ENCODE results near the gene ETNK2. TPM values are rescaled to one million over a fixed set of nuclear protein-coding genes. Genes with fewer than 3 reads are reported as not detected.

Gene ETNK2
- total and polyA plus RNA-seq, 4 donors, result 24.5 to 119 (median 78.8) TPM

DNA sequence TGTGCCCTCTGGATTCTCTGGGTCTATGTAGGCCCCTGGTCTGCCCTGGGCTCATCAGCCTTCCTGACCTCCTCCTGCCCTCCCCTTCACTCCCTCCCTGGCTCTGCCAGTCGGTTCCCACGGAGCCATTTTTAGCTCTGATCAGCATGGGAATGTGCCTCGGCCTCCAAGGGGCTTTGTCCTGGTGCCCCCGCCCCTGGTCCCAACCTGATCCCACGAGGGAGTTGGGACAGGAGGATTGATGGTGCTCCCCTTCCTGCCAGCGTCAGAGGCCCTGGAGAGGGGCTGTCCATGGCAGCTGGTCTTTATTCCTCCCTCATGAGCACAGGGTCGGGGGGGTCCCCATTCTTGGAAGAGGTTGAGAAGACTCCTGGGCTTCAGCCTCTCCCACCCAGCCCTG lies 24.9 kb downstream of the ETNK2 start:
- 31% methylated on average over 7 of the region's 7 CpGs for WGBS
- H3K27ac ChIP-seq (ENCODE audit: low read depth in 1 of 2, low read length in 2 of 2), result no peak overlapping the region
- DNase-seq (ENCODE audit: low spot score), result no peak
- H3K4me3 ChIP-seq (ENCODE audit: low read depth in 1 of 3, low read length in 3 of 3), result no peak overlapping the region
- H3K9ac ChIP-seq (ENCODE audit: low read depth in 1 of 2, low read length in 2 of 2), result no peak overlapping the region
- peaks cover 12 to 57% (median 49%) of the 10 kb centered on the region in 4 donors for H3K4me1 ChIP-seq (ENCODE audit: control insufficient read depth in 4 of 4, insufficient read depth in 4 of 4, low read length in 3 of 4)
- TF ChIP-seq ZBTB33 (IDR thresholded peaks at IDR 0.05), result no peak
- TF ChIP-seq JUND (IDR thresholded peaks at IDR 0.05), result no peak
- H3K9me3 ChIP-seq (ENCODE audit: control insufficient read depth in 4 of 4, low read length in 3 of 4), result no peaks in the 10 kb centered on the region
- H3K36me3 ChIP-seq (ENCODE audit: control insufficient read depth in 4 of 4, insufficient read depth in 3 of 4, low read depth in 1 of 4, low read length in 3 of 4), result peaks cover 4 to 32% (median 16%) of the 10 kb centered on the region in 4 donors
- no peaks in the 10 kb centered on the region for H3K27me3 ChIP-seq (ENCODE audit: control insufficient read depth in 4 of 4, insufficient read depth in 4 of 4, low read length in 3 of 4)

DNA sequence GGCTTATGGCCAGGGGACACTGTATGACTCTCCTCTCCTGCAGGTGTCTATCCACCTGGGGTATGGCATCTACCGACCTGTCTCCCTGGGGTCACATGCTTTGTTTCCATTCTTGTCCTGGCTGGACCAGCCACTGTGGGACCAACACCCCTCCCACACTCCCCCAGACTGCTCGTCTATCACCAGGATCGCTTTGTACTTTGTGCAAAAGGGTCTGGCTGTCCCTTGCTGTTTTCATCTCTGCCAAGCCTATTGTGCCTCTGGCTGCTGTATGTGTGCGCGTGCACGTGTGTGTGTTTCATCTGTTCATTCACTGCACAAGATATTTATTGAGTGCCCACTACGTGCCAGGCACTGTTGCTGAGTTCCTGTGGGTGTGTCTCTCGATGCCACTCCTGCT lies 25.5 kb downstream of the ETNK2 start:
- no peak for DNase-seq (ENCODE audit: low spot score)
- no peak overlapping the region for H3K9ac ChIP-seq (ENCODE audit: low read depth in 1 of 2, low read length in 2 of 2)
- no peaks in the 10 kb centered on the region for H3K27me3 ChIP-seq (ENCODE audit: control insufficient read depth in 4 of 4, insufficient read depth in 4 of 4, low read length in 3 of 4)
- peaks cover 9 to 33% (median 18%) of the 10 kb centered on the region in 4 donors for H3K36me3 ChIP-seq (ENCODE audit: control insufficient read depth in 4 of 4, insufficient read depth in 3 of 4, low read depth in 1 of 4, low read length in 3 of 4)
- 62% methylated on average over 8 of the region's 8 CpGs for WGBS
- H3K4me3 ChIP-seq (ENCODE audit: low read depth in 1 of 3, low read length in 3 of 3), result no peak overlapping the region
- no peaks in the 10 kb centered on the region for H3K9me3 ChIP-seq (ENCODE audit: control insufficient read depth in 4 of 4, low read length in 3 of 4)
- TF ChIP-seq NR2F2 (IDR thresholded peaks at IDR 0.05), result no peak
- TF ChIP-seq, protein P1, sequence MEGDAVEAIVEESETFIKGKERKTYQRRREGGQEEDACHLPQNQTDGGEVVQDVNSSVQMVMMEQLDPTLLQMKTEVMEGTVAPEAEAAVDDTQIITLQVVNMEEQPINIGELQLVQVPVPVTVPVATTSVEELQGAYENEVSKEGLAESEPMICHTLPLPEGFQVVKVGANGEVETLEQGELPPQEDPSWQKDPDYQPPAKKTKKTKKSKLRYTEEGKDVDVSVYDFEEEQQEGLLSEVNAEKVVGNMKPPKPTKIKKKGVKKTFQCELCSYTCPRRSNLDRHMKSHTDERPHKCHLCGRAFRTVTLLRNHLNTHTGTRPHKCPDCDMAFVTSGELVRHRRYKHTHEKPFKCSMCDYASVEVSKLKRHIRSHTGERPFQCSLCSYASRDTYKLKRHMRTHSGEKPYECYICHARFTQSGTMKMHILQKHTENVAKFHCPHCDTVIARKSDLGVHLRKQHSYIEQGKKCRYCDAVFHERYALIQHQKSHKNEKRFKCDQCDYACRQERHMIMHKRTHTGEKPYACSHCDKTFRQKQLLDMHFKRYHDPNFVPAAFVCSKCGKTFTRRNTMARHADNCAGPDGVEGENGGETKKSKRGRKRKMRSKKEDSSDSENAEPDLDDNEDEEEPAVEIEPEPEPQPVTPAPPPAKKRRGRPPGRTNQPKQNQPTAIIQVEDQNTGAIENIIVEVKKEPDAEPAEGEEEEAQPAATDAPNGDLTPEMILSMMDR (IDR thresholded peaks at IDR 0.05; ENCODE audit: low read depth, low read length, missing input control), result no peak
- TF ChIP-seq, protein P2, sequence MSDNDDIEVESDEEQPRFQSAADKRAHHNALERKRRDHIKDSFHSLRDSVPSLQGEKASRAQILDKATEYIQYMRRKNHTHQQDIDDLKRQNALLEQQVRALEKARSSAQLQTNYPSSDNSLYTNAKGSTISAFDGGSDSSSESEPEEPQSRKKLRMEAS (IDR thresholded peaks at IDR 0.05), result no peak
- TF ChIP-seq EGR1 (IDR thresholded peaks at IDR 0.05; ENCODE audit: low read depth in 2 of 2), result no peak
- TF ChIP-seq ATF3 (IDR thresholded peaks at IDR 0.05), result no peak
- no peak for TF ChIP-seq FOXA1 (IDR thresholded peaks at IDR 0.05)
- TF ChIP-seq HNF4G (IDR thresholded peaks at IDR 0.05), result no peak
- no peak for TF ChIP-seq SP1 (IDR thresholded peaks at IDR 0.05)
- TF ChIP-seq GABPA (IDR thresholded peaks at IDR 0.05 in 1 of 2, conservative IDR thresholded peaks at IDR 0.05 in 1 of 2), result no peak
- no peak for TF ChIP-seq FOXA2 (IDR thresholded peaks at IDR 0.05)
- TF ChIP-seq HNF4A (conservative IDR thresholded peaks at IDR 0.05), result no peak
- no peak for TF ChIP-seq RXRA (IDR thresholded peaks at IDR 0.05)
- no peak for TF ChIP-seq RAD21 (IDR thresholded peaks at IDR 0.05)
- no peak for TF ChIP-seq JUND (IDR thresholded peaks at IDR 0.05)
- no peak for TF ChIP-seq TAF1 (conservative IDR thresholded peaks at IDR 0.05)
- TF ChIP-seq, protein P3, sequence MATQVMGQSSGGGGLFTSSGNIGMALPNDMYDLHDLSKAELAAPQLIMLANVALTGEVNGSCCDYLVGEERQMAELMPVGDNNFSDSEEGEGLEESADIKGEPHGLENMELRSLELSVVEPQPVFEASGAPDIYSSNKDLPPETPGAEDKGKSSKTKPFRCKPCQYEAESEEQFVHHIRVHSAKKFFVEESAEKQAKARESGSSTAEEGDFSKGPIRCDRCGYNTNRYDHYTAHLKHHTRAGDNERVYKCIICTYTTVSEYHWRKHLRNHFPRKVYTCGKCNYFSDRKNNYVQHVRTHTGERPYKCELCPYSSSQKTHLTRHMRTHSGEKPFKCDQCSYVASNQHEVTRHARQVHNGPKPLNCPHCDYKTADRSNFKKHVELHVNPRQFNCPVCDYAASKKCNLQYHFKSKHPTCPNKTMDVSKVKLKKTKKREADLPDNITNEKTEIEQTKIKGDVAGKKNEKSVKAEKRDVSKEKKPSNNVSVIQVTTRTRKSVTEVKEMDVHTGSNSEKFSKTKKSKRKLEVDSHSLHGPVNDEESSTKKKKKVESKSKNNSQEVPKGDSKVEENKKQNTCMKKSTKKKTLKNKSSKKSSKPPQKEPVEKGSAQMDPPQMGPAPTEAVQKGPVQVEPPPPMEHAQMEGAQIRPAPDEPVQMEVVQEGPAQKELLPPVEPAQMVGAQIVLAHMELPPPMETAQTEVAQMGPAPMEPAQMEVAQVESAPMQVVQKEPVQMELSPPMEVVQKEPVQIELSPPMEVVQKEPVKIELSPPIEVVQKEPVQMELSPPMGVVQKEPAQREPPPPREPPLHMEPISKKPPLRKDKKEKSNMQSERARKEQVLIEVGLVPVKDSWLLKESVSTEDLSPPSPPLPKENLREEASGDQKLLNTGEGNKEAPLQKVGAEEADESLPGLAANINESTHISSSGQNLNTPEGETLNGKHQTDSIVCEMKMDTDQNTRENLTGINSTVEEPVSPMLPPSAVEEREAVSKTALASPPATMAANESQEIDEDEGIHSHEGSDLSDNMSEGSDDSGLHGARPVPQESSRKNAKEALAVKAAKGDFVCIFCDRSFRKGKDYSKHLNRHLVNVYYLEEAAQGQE (IDR thresholded peaks at IDR 0.05), result no peak
- no peak for TF ChIP-seq ZBTB33 (IDR thresholded peaks at IDR 0.05)
- no peak for TF ChIP-seq YY1 (IDR thresholded peaks at IDR 0.05)
- peaks cover 6 to 51% (median 43%) of the 10 kb centered on the region in 4 donors for H3K4me1 ChIP-seq (ENCODE audit: control insufficient read depth in 4 of 4, insufficient read depth in 4 of 4, low read length in 3 of 4)
- no peak overlapping the region for H3K27ac ChIP-seq (ENCODE audit: low read depth in 1 of 2, low read length in 2 of 2)
